Fibroblast of the aortic adventitia (primary cell): Measurements from ENCODE around the gene POLR2M. TPM values are rescaled to one million over a fixed set of nuclear protein-coding genes. Genes with fewer than 3 reads are reported as not detected.
A peak's percentile ranks its signal among the peaks of the same experiment; 100 is the strongest.

ENCODE experiments used
- DNase-seq: peaks from one replicate; pipeline ENCODE4 v3.0.0-alpha.2; 2010; ENCODE audit warnings: low read depth
- H3K4me3 ChIP-seq: 2 replicates; pipeline ENCODE4 v1.5.1; 2011; ENCODE audit warnings: low read depth, mild to moderate bottlenecking, control low read depth, low read length, moderate library complexity
- total RNA-seq: library from RNA; depleted of rRNA; stranded (reverse); fragments of >200 nt; gene quantifications from 2 replicates; pipeline ENCODE4 v1.2.3, GENCODE V29; 2012; ENCODE audit warnings: low replicate concordance
- TF ChIP-seq, protein P1 (sequence below): IDR thresholded peaks from 2 replicates; pipeline ENCODE4 v1.5.1; 2011; ENCODE audit warnings: mild to moderate bottlenecking, low read length, control low read depth, inconsistent platforms; ENCODE audit not compliant: insufficient read depth

Gene POLR2M
- total RNA-seq, 1 donor, result 78.8 TPM

DNA sequence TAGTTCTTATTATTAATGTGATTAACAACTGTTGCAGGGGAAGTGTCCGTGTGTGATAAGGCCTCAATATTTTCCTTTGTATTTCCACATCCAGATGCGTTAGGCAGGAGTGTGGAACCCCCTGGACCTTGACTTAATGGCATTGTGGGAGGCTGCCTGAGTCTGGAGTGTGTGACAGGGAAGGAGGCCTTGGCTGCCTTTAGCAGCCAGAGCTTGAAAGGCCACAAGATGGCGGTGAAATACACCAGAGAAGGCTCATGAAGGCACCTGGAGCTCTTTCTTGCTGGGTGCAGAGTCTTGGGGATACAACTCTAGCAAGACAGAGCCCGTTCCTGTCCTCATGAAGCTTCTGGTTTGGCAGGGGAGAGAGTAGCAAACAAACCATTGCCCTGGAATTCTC, 36.9 kb downstream of the POLR2M start:
- no peak for DNase-seq
- TF ChIP-seq, protein P1, sequence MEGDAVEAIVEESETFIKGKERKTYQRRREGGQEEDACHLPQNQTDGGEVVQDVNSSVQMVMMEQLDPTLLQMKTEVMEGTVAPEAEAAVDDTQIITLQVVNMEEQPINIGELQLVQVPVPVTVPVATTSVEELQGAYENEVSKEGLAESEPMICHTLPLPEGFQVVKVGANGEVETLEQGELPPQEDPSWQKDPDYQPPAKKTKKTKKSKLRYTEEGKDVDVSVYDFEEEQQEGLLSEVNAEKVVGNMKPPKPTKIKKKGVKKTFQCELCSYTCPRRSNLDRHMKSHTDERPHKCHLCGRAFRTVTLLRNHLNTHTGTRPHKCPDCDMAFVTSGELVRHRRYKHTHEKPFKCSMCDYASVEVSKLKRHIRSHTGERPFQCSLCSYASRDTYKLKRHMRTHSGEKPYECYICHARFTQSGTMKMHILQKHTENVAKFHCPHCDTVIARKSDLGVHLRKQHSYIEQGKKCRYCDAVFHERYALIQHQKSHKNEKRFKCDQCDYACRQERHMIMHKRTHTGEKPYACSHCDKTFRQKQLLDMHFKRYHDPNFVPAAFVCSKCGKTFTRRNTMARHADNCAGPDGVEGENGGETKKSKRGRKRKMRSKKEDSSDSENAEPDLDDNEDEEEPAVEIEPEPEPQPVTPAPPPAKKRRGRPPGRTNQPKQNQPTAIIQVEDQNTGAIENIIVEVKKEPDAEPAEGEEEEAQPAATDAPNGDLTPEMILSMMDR, result no peak

DNA sequence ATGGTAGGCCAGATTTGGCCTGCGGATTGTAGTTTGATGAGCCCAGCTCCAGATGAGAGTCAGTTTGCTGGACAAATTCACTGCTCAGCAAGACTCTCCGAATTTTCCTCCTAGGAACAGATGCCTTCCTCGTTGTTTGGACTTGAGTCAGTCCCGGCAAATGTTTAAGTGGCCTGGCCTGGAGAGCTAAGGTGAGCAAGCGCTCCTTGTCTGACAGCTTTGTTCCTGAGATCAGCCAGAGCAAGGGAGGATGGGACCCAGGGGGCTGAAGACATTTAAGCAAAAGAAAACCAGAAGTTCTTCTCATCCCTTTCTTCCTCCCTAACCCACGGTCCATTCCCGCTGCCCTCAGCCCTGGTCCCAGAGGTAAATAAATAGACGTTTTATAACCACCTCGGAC, 40.3 kb downstream of the POLR2M start:
- peak overlapping the region; percentile 13 for H3K4me3 ChIP-seq
- TF ChIP-seq, protein P1, result no peak
- peak; percentile 25 for DNase-seq

More for the DNA sequence above, 36.9 kb downstream of the POLR2M start:
- no peak overlapping the region for H3K4me3 ChIP-seq

DNA sequence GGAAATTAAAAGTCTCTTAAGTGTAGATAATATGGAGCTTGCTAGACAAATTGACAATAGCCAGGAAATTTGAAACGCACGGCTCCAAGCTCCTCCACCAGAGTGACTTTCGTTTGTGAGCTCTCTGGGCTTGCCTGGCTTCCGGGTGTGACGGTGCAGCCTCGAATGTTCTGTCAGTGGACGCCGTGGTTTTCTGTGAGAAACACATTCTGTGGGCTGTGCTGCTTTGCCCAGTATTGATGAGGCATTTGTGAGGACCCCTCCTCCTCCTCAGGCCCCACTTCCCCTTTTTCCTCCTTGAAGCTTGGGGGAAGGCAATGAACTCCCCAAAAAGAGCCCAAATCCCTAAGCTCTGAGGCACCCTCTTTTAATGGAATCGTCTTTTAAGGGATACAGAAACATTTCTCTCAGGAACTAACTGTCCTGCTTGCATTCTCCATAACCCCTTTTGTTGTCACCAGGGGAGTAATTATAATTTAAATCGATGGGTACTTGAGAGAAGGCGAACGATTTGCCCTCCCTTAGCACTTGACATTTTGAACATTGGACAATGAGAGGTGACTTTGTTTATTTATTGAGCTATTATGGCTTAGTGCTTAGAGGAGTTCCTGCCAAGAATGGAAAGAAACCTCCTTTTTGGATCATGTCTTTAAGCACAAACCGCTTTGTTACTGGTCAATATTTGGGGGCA, 40.8 kb downstream of the POLR2M start:
- no peak overlapping the region for H3K4me3 ChIP-seq
- DNase-seq, result peak; percentile 56
- TF ChIP-seq, protein P1, result peak; percentile 11

DNA sequence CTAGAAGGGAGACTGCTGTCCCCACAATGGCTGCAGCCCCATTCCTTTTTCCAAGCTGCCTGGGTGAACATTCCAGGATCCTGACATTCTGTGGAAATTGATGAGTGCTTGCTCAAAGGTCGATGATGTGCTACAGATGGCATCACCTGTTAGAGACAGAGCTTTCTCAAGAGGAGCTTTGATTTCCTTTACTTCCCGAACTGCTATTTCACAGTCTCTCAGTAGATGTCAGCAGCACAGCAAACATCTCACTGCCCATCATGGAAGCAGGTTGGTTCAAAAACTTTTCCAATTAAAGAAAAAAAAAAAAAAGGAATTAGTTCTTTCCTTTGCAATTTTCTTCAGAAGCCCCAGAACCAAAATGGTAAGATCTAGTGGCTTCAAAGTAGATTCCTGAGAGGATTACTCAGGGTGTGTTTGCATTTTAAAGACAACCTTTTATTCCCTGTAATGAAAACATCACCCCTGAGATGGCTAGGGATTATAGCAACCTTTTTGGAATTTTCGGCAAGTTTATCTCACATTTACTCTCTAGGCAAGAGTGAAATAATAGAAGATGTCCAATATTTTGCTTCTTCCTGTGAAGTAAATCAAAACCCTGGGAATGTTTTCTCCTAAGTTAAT, 44.8 kb downstream of the POLR2M start:
- TF ChIP-seq, protein P1, result peak; percentile 77
- H3K4me3 ChIP-seq, result no peak overlapping the region
- peak; percentile 68 for DNase-seq

DNA sequence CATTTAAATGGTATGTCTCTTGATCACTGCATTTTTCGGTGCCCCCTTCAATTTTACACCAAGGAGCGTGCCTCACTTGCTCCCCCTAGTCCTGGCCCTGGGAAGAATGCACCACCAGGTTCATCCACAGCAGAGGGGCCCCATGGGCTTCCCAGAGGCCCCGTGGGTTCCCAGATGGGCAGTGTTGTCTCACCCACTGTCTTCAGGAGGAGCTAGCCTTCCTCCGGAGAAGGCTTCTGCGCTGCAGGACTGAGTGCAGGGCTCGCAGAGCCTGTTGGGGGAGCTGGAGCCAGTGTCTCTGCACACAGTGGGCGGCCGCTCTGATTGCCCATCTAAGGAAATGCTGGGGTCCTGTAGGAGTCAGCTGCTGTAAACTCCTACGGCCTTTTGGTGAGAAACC, 45.9 kb downstream of the POLR2M start:
- TF ChIP-seq, protein P1, result peak; percentile 15
- DNase-seq, result no peak
- H3K4me3 ChIP-seq, result no peak overlapping the region

DNA sequence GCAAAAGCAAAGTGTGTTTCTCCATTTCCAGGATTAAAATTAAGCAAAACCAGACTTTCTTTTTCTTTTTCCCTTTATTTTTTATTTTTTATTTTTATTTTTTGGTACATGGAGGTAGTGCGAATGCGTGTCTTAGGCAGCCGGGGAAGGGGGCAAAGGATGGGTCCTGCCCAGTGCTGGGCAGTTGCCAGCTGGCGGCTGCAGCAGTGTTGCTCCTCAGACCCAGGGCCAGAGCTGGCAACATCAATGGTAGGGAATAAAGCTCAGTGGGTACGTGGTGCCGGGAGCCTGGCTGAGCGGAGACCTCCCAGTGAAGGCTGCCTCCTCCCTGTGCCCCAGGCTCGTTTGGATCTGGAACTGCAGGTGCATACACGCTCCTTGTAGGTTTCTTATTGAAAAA, 46.3 kb downstream of the POLR2M start:
- TF ChIP-seq, protein P1, result no peak
- DNase-seq, result no peak
- H3K4me3 ChIP-seq, result no peak overlapping the region
